Activated T-cell treated with anti-CD3 and anti-CD28 coated beads, Interleukin-2, amount 50 U/mL, for 4 hours (primary cell): Measurements from ENCODE around the gene LHFPL6. TPM values are rescaled to one million over a fixed set of nuclear protein-coding genes. Genes with fewer than 3 reads are reported as not detected.

Experiments used
- ATAC-seq, 2 donors: fragments of 200-7000 bp; cut with Tn5 transposase; one replicate each; pipeline ENCODE4 v1.10.0; 2021
- DNase-seq: peaks from one replicate; pipeline ENCODE4 v3.0.0-alpha.2; 2020
- H3K27me3 Mint-ChIP-seq: one replicate; pipeline ENCODE4 v1.8.0; 2021; ENCODE audit warnings: low read depth, mixed read lengths
- H3K36me3 Mint-ChIP-seq: one replicate; pipeline ENCODE4 v1.8.0; 2022; ENCODE audit warnings: mixed read lengths; ENCODE audit not compliant: insufficient read depth
- H3K4me1 Mint-ChIP-seq: one replicate; pipeline ENCODE4 v1.8.0; 2021; ENCODE audit warnings: low read depth, mixed read lengths
- H3K4me3 Mint-ChIP-seq: one replicate; pipeline ENCODE4 v1.8.0; 2021; ENCODE audit warnings: mild to moderate bottlenecking, moderate library complexity, mixed read lengths
- H3K9me3 Mint-ChIP-seq: one replicate; pipeline ENCODE4 v1.8.0; 2021; ENCODE audit warnings: mixed read lengths
- total RNA-seq, 3 donors: library from RNA; stranded (reverse); gene quantifications; one replicate each; pipeline ENCODE4 v1.2.1, GENCODE V29; 2021

Gene LHFPL6
- total RNA-seq, 3 donors from 2014 or later: 1.0 to 4.3 (median 4.3) TPM

DNA sequence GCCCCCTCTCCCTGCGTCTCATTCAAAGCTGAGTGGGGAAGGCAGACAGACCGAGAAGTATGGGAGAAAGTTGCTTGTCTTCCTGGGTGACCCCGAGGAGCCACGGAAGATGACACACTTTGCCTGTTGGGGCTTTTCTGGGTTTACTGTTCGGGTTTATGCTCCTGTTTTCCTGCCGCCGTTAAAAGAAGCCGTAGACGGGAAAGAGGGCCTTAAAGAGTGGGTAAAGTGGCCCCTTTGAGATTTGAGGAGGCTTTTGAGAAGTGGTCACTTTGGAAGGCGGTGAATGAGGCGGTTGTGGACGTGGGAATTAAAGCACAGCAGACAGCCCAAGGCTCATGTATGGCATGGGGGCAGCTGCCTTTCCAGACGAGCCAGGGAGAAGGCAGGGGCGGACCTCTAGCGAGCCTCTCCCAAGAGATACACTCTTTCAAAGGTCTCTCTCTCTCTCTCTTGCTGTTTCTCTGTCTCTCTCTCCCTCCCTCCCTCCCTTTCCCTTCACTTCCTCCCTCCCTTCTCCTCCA lies 493 bp upstream of the LHFPL6 start:
- ATAC-seq (peak in 1 of 2 donors; percentile 23), DNase-seq (no peak)
- no peaks in the 10 kb centered on the region for H3K36me3 Mint-ChIP-seq
- peak overlapping the region; percentile 77 for H3K4me3 Mint-ChIP-seq
- peaks cover 13% of the 10 kb centered on the region for H3K4me1 Mint-ChIP-seq
- H3K27me3 Mint-ChIP-seq: peaks cover 52% of the 10 kb centered on the region
- no peaks in the 10 kb centered on the region for H3K9me3 Mint-ChIP-seq

DNA sequence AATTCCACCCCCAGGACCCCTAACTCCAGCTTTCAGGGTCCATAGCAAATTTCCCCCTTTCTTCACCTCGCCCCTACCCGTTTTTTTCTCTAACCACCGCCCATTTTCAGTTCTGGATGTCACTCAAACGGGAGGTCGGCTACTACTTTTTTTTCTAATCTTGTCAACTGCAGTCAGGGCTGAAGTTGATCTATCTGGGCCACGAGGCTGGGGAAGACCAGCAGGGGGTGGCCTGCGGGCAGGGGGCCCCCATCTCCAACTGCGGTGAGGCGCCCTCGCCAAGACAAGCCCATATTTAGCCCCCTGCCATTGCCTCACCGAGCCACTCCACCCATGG lies 748 bp downstream of the LHFPL6 start:
- DNase-seq (no peak), ATAC-seq (peak; percentile 7 to 27)
- no peaks in the 10 kb centered on the region for H3K36me3 Mint-ChIP-seq
- peaks cover 13% of the 10 kb centered on the region for H3K4me1 Mint-ChIP-seq
- peaks cover 48% of the 10 kb centered on the region for H3K27me3 Mint-ChIP-seq
- peak overlapping the region; percentile 78 for H3K4me3 Mint-ChIP-seq
- H3K9me3 Mint-ChIP-seq: no peaks in the 10 kb centered on the region

DNA sequence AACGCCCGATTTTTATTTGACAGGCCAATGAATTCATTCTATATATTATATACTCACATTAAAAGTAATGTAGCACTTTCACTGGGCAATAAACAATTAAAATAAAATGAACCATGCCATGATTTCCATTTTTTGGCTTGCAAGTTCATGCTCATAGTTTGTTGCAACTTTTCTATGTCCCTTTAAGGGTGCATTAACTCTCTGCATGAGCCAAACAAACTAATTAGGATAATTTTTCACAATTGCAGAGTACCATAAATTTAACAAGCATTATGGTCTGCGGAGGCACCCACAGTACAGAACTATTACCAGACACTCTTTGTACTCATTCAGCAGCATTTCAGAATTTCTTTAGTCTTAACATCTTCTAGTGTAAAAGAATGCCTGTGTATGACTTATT lies 1.4 kb downstream of the LHFPL6 start:
- Mint-ChIP-seq H3K36me3 (no peaks in the 10 kb centered on the region), H3K9me3 (no peaks in the 10 kb centered on the region), H3K4me1 (peaks cover 13% of the 10 kb centered on the region), H3K27me3 (peaks cover 48% of the 10 kb centered on the region), H3K4me3 (peak overlapping the region; percentile 78)
- DNase-seq (no peak), ATAC-seq (no peak)

DNA sequence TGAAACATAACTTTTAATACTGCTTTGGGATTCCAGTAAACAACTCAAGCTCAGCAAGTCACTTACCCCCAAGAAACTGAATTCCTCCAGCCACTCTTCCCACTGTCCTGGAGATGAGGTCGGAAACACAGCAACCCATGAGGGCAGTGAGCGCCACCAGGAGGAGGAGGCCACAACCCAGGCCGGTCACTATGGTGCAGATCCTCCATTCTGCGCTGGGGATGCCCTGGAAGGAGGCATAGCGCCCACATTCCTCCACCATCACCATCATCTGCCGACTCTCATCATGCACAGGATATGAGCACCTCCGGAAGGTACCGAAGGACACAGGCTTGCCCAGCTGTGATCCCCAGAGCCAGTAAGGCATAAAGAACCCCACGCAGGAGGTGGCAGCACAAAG lies 2.2 kb downstream of the LHFPL6 start:
- Mint-ChIP-seq H3K4me1 (peaks cover 13% of the 10 kb centered on the region), H3K36me3 (no peaks in the 10 kb centered on the region), H3K9me3 (no peaks in the 10 kb centered on the region), H3K4me3 (no peak overlapping the region), H3K27me3 (peaks cover 48% of the 10 kb centered on the region)
- DNase-seq (no peak), ATAC-seq (no peak)

DNA sequence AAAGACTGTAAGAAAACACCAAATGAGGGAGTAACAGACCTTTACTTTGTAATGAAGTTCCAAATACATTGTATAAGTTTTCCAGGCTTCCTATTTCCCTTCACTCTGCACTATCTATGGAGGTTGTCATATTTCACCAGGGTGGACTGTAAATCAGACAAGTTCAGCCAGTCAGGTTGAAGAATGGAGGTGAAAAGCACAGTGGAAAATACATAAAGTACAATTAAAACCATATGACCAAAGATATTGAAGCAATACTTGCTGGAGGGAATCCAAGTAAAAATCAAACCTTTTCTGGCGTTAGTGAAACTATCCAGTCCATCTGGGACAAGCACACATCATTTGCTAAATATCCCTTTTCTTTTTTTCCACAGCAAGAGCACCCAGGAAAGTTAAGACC lies 3.2 kb downstream of the LHFPL6 start:
- Mint-ChIP-seq H3K36me3 (no peaks in the 10 kb centered on the region), H3K4me1 (peaks cover 13% of the 10 kb centered on the region), H3K4me3 (no peak overlapping the region), H3K27me3 (peaks cover 52% of the 10 kb centered on the region), H3K9me3 (no peaks in the 10 kb centered on the region)
- DNase-seq (no peak), ATAC-seq (no peak)

DNA sequence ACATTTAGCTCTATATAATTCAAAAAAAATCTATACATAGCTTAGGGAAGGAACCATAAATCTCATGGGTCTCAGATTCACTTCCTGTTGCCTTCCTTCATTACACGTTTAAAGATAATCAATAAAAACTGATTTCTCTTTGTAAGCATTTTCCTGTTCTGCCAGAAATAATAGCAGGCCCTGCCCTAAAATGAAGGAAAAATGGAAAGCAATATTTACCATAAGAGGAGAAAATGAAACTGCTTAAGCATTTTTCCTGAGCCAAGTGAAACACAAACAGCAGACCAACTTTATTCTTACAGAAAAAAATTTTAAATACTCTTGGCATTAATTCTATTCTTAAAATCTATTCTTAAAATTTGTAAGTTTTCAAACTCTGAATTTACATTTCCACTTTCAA lies 4.0 kb downstream of the LHFPL6 start:
- peaks cover 43% of the 10 kb centered on the region for H3K27me3 Mint-ChIP-seq
- DNase-seq: no peak
- no peaks in the 10 kb centered on the region for H3K36me3 Mint-ChIP-seq
- ATAC-seq: no peak
- peaks cover 13% of the 10 kb centered on the region for H3K4me1 Mint-ChIP-seq
- no peaks in the 10 kb centered on the region for H3K9me3 Mint-ChIP-seq
- no peak overlapping the region for H3K4me3 Mint-ChIP-seq

DNA sequence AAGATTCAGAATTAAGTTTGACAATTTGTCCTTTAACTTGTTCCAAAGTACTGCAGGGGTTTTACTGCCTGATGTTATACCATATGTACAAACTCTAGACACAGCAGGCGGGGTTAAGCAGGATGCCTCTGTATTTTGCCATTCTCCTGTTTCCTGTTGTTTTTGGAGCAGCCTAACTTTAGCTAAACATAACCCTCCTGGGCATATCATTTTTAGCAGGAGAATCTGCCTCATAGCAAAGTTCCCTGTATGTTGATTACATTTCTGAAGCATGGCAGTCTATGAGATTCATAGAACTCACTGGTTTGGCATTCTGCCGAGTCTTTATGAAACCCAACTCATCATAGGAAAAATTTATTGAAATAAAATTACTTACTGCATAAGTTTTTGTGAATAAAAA lies 5.2 kb downstream of the LHFPL6 start:
- no peak overlapping the region for H3K4me3 Mint-ChIP-seq
- H3K27me3 Mint-ChIP-seq: peaks cover 37% of the 10 kb centered on the region
- ATAC-seq: no peak
- H3K4me1 Mint-ChIP-seq: peaks cover 7% of the 10 kb centered on the region
- no peaks in the 10 kb centered on the region for H3K9me3 Mint-ChIP-seq
- no peak for DNase-seq
- H3K36me3 Mint-ChIP-seq: no peaks in the 10 kb centered on the region

DNA sequence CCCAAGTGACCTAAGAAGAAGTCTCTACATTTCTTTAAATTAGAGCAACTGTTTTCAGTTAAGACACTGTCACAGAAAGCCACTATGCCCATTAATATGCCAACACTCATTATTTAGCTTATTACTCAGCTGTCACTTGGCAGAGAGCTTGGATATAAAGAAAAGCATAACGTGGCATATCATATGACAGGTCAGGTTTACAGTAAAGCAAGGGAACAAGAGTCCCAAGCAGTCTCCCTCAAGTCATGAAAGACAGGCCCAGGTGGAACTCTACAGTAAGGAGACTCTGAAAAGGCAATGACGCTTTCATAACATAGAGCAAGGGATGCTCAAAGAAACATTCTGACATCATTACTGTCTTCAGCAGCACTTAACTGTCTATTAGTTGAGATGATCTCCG lies 6.3 kb downstream of the LHFPL6 start:
- no peak overlapping the region for H3K4me3 Mint-ChIP-seq
- no peak for DNase-seq
- no peaks in the 10 kb centered on the region for H3K9me3 Mint-ChIP-seq
- H3K36me3 Mint-ChIP-seq: no peaks in the 10 kb centered on the region
- no peak for ATAC-seq
- H3K4me1 Mint-ChIP-seq: no peaks in the 10 kb centered on the region
- H3K27me3 Mint-ChIP-seq: peaks cover 31% of the 10 kb centered on the region

DNA sequence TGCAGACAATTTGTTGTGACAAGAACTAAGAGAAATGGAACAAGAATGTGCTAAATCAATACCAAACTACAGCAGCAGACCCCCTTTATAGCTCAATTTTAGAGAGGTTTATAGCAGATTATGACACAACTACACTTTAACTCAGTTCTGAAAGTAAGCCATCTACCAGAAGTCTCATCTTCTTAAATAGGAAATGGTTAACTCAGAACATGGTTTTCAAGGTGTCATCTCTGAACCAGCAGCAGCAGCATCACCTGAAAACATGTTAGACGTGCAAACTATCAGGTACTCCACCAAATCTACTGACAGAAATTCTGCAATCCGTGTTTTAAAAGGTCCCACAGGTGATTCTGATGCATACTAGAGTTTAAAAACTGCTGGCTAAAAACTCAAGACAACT lies 6.8 kb downstream of the LHFPL6 start:
- Mint-ChIP-seq H3K36me3 (no peaks in the 10 kb centered on the region), H3K27me3 (peaks cover 27% of the 10 kb centered on the region), H3K9me3 (no peaks in the 10 kb centered on the region), H3K4me3 (no peak overlapping the region), H3K4me1 (no peaks in the 10 kb centered on the region)
- no peak for ATAC-seq
- DNase-seq: no peak

DNA sequence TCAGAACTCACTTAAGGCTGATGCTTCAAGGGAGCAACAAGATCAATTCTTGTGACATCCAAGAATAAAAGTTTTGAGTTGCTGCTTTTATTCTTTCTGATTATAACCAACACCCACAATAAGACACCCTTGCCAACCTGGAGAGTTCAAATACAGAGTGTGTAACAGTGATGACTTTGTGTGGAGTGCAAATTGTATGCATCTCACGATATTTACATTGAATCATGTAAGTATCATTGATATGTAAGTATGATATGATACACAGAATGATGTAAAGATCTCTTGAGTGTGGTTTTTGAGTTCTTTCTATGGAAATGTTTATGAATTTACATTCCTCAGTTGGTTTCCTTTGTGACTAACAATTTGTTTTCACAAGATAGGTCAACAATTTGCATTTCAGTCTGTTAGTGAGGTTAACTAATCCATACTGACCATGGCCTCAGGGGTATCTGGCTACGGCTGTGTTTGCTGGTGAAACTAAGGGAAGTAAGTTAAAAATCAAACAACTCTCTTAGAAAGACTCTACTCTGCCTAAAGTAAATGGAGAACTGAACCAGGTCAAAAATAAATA lies 12.4 kb downstream of the LHFPL6 start:
- Mint-ChIP-seq H3K4me1 (no peaks in the 10 kb centered on the region), H3K9me3 (no peaks in the 10 kb centered on the region), H3K27me3 (peaks cover 4% of the 10 kb centered on the region), H3K36me3 (no peaks in the 10 kb centered on the region), H3K4me3 (no peak overlapping the region)
- ATAC-seq (no peak), DNase-seq (no peak)

DNA sequence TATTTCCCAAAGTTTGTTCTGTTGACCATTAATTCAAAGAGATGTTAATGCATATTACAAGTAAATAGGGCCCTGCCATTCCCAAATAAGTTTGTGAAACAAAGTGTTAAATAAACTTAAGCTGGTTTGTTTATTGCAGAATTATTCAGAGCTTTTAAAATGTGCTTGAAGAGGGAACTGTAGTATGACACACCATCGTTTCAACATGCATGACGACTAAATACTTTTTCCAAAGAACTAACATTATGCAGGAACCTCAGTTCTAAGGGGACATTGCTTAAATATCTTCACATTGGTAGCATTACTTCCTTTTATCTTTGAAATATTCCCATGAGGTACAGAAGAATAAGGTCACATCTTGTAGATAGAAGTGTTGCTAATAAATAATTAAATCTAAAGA lies 14.6 kb downstream of the LHFPL6 start:
- DNase-seq (no peak), ATAC-seq (no peak)
- Mint-ChIP-seq H3K27me3 (peaks cover 2% of the 10 kb centered on the region), H3K9me3 (no peaks in the 10 kb centered on the region), H3K4me3 (no peak overlapping the region), H3K36me3 (no peaks in the 10 kb centered on the region), H3K4me1 (no peaks in the 10 kb centered on the region)

DNA sequence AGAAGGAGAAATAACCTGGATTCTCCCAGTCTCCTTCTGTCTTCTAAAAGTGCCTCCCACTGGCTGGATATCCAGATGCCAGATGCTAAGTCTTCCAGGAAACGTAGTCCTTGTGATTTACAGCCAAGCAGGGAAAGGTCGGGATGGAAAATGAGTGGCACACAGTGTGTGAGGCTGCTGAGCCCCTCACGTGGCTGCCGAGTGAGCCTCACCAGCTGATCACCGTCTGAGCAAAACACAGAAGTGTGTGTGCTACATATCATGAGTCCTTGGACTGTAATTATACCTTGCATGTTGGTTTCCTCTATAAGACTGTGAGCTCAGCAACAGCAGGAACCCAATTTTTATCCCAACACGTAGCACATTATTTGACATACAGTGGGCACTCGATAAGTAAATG lies 15.1 kb downstream of the LHFPL6 start:
- Mint-ChIP-seq H3K27me3 (peaks cover 2% of the 10 kb centered on the region), H3K4me3 (no peak overlapping the region), H3K36me3 (no peaks in the 10 kb centered on the region), H3K4me1 (no peaks in the 10 kb centered on the region), H3K9me3 (no peaks in the 10 kb centered on the region)
- no peak for DNase-seq
- no peak for ATAC-seq

DNA sequence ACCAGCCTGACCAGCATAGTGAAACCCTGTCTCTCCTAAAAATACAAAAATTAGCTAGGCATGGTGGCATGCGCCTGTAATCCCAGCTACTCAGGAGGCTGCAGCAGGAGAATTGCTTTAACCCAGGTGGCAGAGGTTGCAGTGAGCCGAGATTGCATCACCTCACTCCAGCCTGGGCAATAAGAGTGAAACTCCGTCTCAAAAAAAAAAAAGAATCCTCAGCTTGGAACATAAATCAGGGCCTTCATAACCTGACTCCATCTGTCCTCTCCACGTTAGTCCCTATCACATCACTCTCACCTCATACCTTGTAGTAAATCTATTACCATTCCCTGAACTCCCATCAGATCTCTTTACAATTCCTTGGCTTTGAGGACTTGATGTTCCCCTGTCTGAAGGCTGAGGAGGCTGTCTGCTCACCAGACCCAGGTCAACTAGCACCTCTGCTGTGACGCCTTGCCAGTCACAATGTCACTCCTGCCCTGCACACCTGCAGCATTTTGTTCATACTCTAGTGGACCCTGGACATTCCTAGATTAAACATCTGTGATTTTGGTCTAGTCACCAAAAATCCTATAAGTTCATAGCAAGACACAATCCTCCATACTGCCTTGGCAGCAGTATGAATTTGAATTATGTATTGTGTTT lies 15.9 kb downstream of the LHFPL6 start:
- Mint-ChIP-seq H3K9me3 (no peaks in the 10 kb centered on the region), H3K4me3 (no peak overlapping the region), H3K4me1 (no peaks in the 10 kb centered on the region), H3K36me3 (no peaks in the 10 kb centered on the region), H3K27me3 (peaks cover under 1% of the 10 kb centered on the region)
- ATAC-seq (no peak), DNase-seq (no peak)

DNA sequence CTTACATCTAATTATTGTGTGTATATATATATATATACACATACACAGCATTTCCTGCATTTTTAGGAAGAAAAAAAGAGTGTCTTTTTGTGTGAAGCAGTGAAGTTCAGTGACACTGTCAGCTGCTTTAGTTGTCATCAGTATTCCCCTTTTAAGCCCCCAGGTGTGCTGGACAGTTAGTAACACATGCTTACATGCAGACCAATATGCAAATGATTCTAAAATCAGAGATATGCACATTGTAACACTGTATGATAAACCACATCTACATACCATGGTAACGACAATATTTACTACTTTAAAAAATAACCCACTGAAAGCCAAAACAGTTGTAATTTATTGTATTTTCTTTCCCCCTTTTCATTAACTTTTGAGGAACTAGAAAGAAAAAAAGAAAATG lies 16.8 kb downstream of the LHFPL6 start:
- H3K9me3 Mint-ChIP-seq: no peaks in the 10 kb centered on the region
- no peak overlapping the region for H3K4me3 Mint-ChIP-seq
- H3K4me1 Mint-ChIP-seq: no peaks in the 10 kb centered on the region
- no peak for DNase-seq
- no peak for ATAC-seq
- H3K36me3 Mint-ChIP-seq: no peaks in the 10 kb centered on the region
- H3K27me3 Mint-ChIP-seq: no peaks in the 10 kb centered on the region

DNA sequence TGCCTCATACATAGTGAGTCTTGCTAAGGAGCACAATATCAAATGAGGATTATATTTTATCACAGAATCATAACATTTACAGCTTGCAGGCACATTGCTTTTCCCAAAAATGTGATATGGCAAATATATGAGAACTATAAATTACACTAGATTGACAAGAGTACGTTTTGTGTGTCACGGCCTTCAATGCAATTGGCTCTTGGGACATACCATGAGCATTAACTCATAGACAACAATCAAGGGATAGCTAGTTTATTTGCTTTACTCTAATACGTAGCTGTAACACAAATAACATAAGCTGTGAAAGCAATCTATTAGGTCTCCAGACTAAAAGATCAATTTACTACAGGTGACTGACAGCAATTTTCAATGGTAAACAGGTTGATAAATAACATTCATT lies 17.8 kb downstream of the LHFPL6 start:
- no peak overlapping the region for H3K4me3 Mint-ChIP-seq

More for the DNA sequence above, 17.8 kb downstream of the LHFPL6 start:
- no peaks in the 10 kb centered on the region for H3K4me1 Mint-ChIP-seq
- H3K36me3 Mint-ChIP-seq: no peaks in the 10 kb centered on the region
- H3K9me3 Mint-ChIP-seq: no peaks in the 10 kb centered on the region
- H3K27me3 Mint-ChIP-seq: no peaks in the 10 kb centered on the region
- DNase-seq (no peak), ATAC-seq (no peak)
